ENCODE results near the gene GRID2. TPM values are rescaled to one million over a fixed set of nuclear protein-coding genes. Genes with fewer than 3 reads are reported as not detected.

GRID2 gene
- total and polyA plus RNA-seq, 4 donors = under 0.01 to 0.02 TPM; not detected in 2

- DNase-seq (ENCODE audit: low spot score) = no peak
- Histone ChIP-seq H3K27me3 (ENCODE audit: control insufficient read depth in 4 of 4, insufficient read depth in 4 of 4, low read length in 3 of 4) (no peaks in the 10 kb centered on the region), H3K9ac (ENCODE audit: low read depth in 1 of 2, low read length in 2 of 2) (no peak overlapping the region), H3K36me3 (ENCODE audit: control insufficient read depth in 4 of 4, insufficient read depth in 3 of 4, low read depth in 1 of 4, low read length in 3 of 4) (no peaks in the 10 kb centered on the region), H3K4me1 (ENCODE audit: control insufficient read depth in 4 of 4, insufficient read depth in 4 of 4, low read length in 3 of 4) (no peaks in the 10 kb centered on the region), H3K4me3 (ENCODE audit: low read depth in 1 of 3, low read length in 3 of 3) (no peak overlapping the region), H3K9me3 (ENCODE audit: control insufficient read depth in 4 of 4, low read length in 3 of 4) (no peaks in the 10 kb centered on the region), H3K27ac (ENCODE audit: low read depth in 1 of 2, low read length in 2 of 2) (no peak overlapping the region)
- TF ChIP-seq RAD21 (IDR thresholded peaks at IDR 0.05) (no peak), EGR1 (IDR thresholded peaks at IDR 0.05; ENCODE audit: low read depth in 2 of 2) (no peak), FOXA1 (IDR thresholded peaks at IDR 0.05) (no peak), RXRA (IDR thresholded peaks at IDR 0.05) (no peak), YY1 (IDR thresholded peaks at IDR 0.05) (no peak), MAX (IDR thresholded peaks at IDR 0.05) (no peak), GABPA (IDR thresholded peaks at IDR 0.05 in 1 of 2, conservative IDR thresholded peaks at IDR 0.05 in 1 of 2) (no peak), NR2F2 (IDR thresholded peaks at IDR 0.05) (no peak), ATF3 (IDR thresholded peaks at IDR 0.05) (no peak), JUND (IDR thresholded peaks at IDR 0.05) (no peak), FOXA2 (IDR thresholded peaks at IDR 0.05) (no peak), HNF4A (conservative IDR thresholded peaks at IDR 0.05) (no peak), TAF1 (conservative IDR thresholded peaks at IDR 0.05) (no peak), SP1 (IDR thresholded peaks at IDR 0.05) (no peak), REST (IDR thresholded peaks at IDR 0.05) (no peak), HNF4G (IDR thresholded peaks at IDR 0.05) (no peak)
- TF ChIP-seq, protein P1, sequence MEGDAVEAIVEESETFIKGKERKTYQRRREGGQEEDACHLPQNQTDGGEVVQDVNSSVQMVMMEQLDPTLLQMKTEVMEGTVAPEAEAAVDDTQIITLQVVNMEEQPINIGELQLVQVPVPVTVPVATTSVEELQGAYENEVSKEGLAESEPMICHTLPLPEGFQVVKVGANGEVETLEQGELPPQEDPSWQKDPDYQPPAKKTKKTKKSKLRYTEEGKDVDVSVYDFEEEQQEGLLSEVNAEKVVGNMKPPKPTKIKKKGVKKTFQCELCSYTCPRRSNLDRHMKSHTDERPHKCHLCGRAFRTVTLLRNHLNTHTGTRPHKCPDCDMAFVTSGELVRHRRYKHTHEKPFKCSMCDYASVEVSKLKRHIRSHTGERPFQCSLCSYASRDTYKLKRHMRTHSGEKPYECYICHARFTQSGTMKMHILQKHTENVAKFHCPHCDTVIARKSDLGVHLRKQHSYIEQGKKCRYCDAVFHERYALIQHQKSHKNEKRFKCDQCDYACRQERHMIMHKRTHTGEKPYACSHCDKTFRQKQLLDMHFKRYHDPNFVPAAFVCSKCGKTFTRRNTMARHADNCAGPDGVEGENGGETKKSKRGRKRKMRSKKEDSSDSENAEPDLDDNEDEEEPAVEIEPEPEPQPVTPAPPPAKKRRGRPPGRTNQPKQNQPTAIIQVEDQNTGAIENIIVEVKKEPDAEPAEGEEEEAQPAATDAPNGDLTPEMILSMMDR (IDR thresholded peaks at IDR 0.05; ENCODE audit: low read depth, low read length, missing input control) = no peak
- TF ChIP-seq, protein P2, sequence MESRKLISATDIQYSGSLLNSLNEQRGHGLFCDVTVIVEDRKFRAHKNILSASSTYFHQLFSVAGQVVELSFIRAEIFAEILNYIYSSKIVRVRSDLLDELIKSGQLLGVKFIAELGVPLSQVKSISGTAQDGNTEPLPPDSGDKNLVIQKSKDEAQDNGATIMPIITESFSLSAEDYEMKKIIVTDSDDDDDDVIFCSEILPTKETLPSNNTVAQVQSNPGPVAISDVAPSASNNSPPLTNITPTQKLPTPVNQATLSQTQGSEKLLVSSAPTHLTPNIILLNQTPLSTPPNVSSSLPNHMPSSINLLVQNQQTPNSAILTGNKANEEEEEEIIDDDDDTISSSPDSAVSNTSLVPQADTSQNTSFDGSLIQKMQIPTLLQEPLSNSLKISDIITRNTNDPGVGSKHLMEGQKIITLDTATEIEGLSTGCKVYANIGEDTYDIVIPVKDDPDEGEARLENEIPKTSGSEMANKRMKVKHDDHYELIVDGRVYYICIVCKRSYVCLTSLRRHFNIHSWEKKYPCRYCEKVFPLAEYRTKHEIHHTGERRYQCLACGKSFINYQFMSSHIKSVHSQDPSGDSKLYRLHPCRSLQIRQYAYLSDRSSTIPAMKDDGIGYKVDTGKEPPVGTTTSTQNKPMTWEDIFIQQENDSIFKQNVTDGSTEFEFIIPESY (IDR thresholded peaks at IDR 0.05) = no peak
- WGBS = 79% methylated on average over 4 of the region's 4 CpGs
Measured at GRCh38 chr4:93346840-93347239, 1043.1 kb downstream of the GRID2 start.

Data from liver (tissue), 9 donors.